ENCODE measurements around the gene ELOVL2.

ELOVL2 gene

GRCh38 chr6:11085758-11086435 is 41.8 kb upstream of the ELOVL2 start:
- Histone ChIP-seq H3K9me3 (no peaks in the 10 kb centered on the region), H3K36me3 (no peaks in the 10 kb centered on the region), H3K27ac (no peak overlapping the region), H3K4me1 (ENCODE audit: control insufficient read depth in 1 of 2, insufficient read depth in 1 of 2, low read depth in 1 of 2, low read length in 1 of 2) (no peaks in the 10 kb centered on the region), H3K4me3 (ENCODE audit: low read depth in 1 of 2, low read length in 1 of 2) (no peak overlapping the region), H3K27me3 (no peaks in the 10 kb centered on the region)
- no peak for TF ChIP-seq CTCF (IDR thresholded peaks at IDR 0.05)

- H3K9me3 ChIP-seq: no peaks in the 10 kb centered on the region
- no peak for TF ChIP-seq CTCF (IDR thresholded peaks at IDR 0.05)
- no peaks in the 10 kb centered on the region for H3K36me3 ChIP-seq
- H3K4me3 ChIP-seq (ENCODE audit: low read depth in 1 of 2, low read length in 1 of 2): no peak overlapping the region
- H3K4me1 ChIP-seq (ENCODE audit: control insufficient read depth in 1 of 2, insufficient read depth in 1 of 2, low read depth in 1 of 2, low read length in 1 of 2): no peaks in the 10 kb centered on the region
- H3K27me3 ChIP-seq: no peaks in the 10 kb centered on the region
- H3K27ac ChIP-seq: no peak overlapping the region
Observed at GRCh38 chr6:11083956-11084355, 39.9 kb upstream of the ELOVL2 start.

- Histone ChIP-seq H3K27me3 (no peaks in the 10 kb centered on the region), H3K36me3 (no peaks in the 10 kb centered on the region), H3K9me3 (no peaks in the 10 kb centered on the region), H3K27ac (no peak overlapping the region), H3K4me3 (ENCODE audit: low read depth in 1 of 2, low read length in 1 of 2) (no peak overlapping the region), H3K4me1 (ENCODE audit: control insufficient read depth in 1 of 2, insufficient read depth in 1 of 2, low read depth in 1 of 2, low read length in 1 of 2) (no peaks in the 10 kb centered on the region)
- no peak for TF ChIP-seq CTCF (IDR thresholded peaks at IDR 0.05)
Observed at GRCh38 chr6:11083491-11083890, 39.4 kb upstream of the ELOVL2 start.

GRCh38 chr6:11080296-11080695 is 36.2 kb upstream of the ELOVL2 start:
- H3K27me3 ChIP-seq: no peaks in the 10 kb centered on the region
- no peak overlapping the region for H3K27ac ChIP-seq
- H3K36me3 ChIP-seq: no peaks in the 10 kb centered on the region
- no peaks in the 10 kb centered on the region for H3K4me1 ChIP-seq (ENCODE audit: control insufficient read depth in 1 of 2, insufficient read depth in 1 of 2, low read depth in 1 of 2, low read length in 1 of 2)
- H3K9me3 ChIP-seq: no peaks in the 10 kb centered on the region
- no peak for TF ChIP-seq CTCF (IDR thresholded peaks at IDR 0.05)
- no peak overlapping the region for H3K4me3 ChIP-seq (ENCODE audit: low read depth in 1 of 2, low read length in 1 of 2)

- Histone ChIP-seq H3K9me3 (no peaks in the 10 kb centered on the region), H3K4me3 (ENCODE audit: low read depth in 1 of 2, low read length in 1 of 2) (no peak overlapping the region), H3K27ac (no peak overlapping the region), H3K4me1 (ENCODE audit: control insufficient read depth in 1 of 2, insufficient read depth in 1 of 2, low read depth in 1 of 2, low read length in 1 of 2) (no peaks in the 10 kb centered on the region), H3K36me3 (no peaks in the 10 kb centered on the region), H3K27me3 (peaks cover 3% of the 10 kb centered on the region)
- no peak for TF ChIP-seq CTCF (IDR thresholded peaks at IDR 0.05)
Observed at GRCh38 chr6:11078266-11078665, 34.2 kb upstream of the ELOVL2 start.

All from neutrophil (primary cell).